DMS153 (cell line): Measurements from ENCODE around the gene ALK.

Source experiments
- DNase-seq: peaks from one replicate; lab custom pipeline; 2025; lab: John Stamatoyannopoulos, UW

Gene ALK

GRCh38 chr2:29610569-29610968 is 310.8 kb downstream of the ALK start:
- DNase-seq, result no peak

GRCh38 chr2:29607038-29607420 is 314.4 kb downstream of the ALK start:
- no peak for DNase-seq

DNA sequence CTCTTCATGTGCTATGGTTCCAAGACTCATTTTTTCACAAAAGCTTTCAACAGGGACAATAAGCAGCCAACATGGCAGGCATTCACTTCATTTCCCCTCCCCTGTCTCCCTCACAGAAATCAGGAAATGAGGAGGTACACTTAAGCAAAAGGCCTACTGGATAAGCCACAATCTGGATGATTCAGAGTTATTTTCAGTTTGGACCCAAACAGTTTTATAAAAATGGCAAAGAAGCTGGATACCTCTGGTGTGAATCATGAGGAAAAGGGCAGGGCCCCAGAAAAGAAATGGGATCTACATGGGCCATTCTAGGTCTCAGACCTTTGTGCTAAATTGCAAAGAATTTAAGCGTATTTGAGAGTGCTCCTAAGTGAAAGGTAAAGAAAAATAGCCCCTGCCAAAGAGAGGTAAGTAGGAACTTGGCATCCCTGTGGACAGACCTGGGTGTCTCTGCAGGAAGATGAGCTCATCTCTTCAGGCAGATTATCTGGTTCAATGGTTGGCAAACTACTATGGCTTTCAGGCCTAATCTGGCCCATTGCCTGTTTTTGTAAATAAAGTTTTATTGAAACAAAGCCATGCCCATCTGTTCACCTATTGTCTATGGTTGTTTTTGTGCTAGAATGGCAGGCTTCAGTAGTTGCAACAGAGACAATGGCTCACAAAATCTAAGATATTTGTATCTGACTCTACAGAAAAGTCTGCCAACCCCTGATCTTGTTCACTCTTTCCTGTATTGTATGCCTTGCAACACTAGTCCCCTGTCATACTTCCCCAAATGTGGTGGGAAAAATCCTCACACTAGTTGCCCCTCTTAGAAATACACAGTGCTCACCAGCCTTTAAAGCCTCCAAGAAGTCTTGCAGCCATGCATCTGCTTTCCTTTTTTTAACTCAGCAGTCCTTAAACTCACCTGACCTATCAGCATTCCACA is 315.0 kb downstream of the ALK start:
- DNase-seq, result no peak

GRCh38 chr2:29603341-29603740 is 318.0 kb downstream of the ALK start:
- DNase-seq, result no peak

DNA sequence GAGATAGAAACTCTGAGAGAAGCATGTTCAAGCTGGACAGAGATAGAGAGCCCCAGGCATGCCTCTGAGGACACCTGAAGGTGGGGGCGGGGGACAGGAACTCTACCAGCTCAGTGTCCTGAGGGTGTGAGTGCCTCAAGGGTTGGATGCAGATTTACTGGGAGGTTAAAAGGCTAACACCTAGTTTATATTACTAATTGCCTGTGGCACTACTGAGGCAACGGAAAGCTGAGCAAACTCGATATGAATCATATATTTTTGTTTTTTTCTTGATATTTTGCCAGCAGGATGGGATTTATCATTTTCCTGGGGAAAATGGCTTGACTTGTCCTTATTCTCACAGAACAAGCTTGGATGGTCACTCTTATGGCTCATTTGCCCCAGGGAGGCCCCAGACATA is 319.5 kb downstream of the ALK start:
- no peak for DNase-seq

DNA sequence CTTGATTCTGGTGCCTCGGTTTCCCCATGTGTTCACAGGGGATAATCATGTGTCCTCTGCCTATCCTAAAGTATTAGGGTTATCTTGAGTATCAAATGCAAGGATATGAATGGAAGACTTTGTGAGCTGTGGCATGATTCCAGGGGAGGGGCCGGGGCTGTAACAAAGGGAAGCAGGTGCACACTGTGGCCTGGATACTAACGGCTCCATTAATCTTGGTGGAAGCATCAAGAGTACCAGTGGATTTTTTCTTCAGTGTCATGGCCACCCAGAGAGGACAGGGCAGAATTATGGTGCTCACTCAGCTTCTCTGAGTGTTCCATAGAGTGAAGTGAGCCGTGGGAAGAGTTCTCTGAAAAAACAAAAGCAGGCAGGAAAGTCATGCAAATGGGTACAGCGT is 320.1 kb downstream of the ALK start:
- DNase-seq, result no peak

GRCh38 chr2:29599946-29600345 is 321.4 kb downstream of the ALK start:
- no peak for DNase-seq

- DNase-seq, result no peak
Measured at GRCh38 chr2:29598978-29599377, 322.4 kb downstream of the ALK start.

DNA sequence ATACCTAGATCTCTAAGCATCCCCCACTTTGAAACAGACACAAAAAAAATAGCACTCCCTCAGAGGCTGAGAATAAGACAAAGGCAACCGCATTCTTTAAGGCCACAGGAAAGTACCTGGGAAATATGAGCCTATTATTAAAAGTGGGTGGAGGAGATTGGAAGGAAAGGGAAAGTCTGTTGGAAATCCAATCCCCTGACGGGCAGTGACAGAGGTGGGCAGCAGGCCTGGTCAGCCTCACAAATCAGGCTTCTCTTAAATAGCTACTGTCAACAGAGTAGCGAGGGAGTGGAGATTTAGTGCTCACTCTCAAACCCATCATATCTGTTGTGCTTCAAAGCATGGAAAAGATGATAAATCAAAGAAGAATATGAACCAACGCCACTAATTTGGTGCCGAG is 324.4 kb downstream of the ALK start:
- DNase-seq, result no peak

DNA sequence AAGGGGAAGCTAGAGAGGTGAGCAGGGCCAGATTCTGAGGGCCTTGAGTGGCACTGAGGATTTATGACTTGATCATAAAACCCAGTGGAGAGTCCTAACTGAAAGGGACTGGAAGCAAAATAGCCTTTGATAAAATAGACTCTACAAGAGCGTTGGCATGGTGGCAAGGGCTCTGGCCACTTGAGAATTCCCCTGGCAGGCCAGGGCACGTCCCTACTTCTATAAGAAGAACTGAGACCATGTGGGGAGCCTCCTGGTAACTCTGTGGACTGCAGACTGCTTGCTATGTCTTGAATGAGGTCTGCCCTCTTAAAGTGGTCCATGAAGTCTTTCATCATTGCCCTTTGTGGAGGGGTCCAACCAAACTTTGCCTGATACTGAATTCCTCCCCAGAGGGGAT is 324.8 kb downstream of the ALK start:
- peak; percentile 59 for DNase-seq

DNA sequence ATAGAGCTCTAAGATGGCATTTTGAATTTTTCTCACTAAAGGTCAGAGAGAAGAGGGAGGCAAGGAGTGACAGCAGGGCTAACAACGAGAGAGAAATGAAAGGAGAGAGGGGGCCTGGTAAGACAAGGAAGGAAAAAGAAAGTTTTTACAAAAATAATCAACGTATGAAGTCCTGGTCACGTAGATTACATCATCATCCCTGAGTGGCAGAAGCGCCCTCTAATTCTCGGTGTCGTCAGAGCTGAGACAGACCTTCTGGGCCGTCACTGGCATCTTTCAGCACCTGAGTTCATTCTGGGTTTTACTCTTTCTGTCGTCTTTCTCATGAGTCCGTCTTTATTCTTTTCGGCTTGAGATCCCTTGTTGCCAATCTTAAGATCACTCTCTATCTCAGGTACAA is 329.8 kb downstream of the ALK start:
- no peak for DNase-seq

GRCh38 chr2:29590211-29590610 is 331.2 kb downstream of the ALK start:
- DNase-seq, result no peak

GRCh38 chr2:29589440-29590103 is 331.8 kb downstream of the ALK start:
- no peak for DNase-seq

DNA sequence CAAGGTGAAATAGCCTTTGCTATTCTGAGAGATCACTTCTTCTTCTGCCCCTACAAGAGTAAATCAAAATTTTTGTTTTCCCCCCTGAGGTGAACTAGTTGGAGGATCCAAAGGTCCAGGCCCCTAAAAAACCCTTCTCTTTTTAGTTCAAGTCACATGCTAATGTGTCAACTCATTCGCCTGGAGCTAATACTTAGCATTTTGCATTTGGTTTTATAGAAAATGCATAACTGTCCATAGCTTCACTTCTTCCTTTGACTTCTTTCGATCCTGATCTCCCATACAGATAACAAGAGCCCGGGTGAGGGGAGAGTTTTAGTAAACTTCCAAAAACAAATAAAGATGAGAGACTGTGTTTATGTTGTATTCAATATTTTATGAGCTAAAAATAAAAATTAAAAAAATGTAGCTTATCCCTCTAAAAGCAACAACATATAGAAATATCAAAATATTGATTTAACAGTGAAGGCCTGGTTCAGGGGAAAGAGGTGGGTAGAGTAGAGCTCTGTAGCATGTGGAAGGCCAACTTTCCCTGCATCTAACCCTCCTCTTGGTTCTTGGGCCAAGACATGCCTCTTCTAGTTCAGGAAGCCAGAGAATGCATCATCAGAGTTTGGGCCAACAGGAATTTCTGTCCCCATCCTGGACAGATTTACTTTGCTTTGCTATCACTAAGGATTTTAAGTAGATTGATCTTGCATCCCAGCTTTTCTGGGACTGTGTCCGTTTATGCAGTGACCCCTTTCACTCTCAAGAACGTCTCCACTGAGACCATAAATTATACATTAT is 333.8 kb downstream of the ALK start:
- no peak for DNase-seq

- DNase-seq, result no peak
Measured at GRCh38 chr2:29586919-29587318, 334.5 kb downstream of the ALK start.

DNA sequence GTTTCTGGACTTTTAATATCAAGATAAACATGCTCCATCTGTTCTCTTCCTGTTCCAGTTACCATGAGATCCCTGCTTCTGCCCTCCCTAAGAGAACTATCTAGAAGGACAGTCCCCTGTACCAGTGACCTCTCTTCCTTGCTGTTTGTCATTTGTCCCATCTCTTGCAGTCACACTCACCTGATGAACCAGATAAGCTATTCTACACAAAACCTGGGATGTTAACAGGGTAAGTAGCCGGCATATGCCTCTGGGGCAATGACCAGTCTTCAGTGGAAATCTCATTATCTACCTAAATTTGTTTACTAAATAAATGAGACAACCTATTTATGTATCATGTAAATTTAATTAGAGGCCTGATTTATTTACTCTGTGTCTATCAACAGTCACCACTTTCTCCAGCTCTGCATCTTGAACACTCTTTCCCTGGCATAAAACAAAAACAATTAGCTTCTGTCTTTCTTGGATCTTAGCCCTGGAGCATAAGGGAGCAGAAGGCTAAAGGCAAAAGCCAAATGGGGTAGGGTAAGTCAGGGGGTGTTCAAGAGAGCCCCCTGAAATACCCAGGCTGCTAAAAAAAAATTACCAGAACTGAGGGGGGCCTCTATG is 337.7 kb downstream of the ALK start:
- no peak for DNase-seq

DNA sequence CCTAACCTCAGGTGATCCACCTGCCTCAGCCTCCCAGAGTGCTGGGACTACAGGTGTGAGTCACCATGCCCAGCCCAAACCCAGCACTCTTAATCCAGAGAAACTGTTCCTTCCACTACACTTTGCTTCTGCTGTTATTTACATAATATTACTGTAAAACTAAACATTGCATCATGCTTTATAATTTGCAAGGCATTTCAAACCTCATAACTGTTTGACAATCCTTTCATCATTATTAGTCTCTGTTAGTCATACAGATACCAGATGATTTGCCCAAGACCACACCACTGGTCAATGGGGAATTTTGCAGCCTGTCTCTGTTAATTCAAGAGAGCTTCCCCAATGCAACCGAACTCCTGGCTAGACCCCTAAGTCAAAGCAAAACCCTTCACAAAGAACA is 338.3 kb downstream of the ALK start:
- DNase-seq, result no peak

- no peak for DNase-seq
Measured at GRCh38 chr2:29582062-29582461, 339.3 kb downstream of the ALK start.

DNA sequence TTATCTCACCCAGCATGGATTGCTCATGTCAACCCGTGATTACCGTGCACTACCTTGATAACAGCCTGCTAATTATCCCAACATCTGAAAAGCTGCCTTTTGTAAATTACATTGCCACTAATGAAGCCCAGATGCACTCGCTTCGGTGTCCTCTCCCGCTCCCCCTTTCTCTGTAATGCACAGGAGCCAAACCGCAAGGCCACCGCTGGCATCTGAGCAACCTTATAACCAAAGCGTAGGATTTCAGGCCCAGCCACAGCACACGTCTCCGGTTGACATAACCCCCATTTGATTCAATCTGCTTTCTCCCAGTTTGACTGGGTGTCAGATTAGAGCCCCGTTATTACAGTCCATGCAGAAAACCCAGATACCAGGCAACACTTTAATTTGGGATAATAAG is 341.2 kb downstream of the ALK start:
- no peak for DNase-seq

DNA sequence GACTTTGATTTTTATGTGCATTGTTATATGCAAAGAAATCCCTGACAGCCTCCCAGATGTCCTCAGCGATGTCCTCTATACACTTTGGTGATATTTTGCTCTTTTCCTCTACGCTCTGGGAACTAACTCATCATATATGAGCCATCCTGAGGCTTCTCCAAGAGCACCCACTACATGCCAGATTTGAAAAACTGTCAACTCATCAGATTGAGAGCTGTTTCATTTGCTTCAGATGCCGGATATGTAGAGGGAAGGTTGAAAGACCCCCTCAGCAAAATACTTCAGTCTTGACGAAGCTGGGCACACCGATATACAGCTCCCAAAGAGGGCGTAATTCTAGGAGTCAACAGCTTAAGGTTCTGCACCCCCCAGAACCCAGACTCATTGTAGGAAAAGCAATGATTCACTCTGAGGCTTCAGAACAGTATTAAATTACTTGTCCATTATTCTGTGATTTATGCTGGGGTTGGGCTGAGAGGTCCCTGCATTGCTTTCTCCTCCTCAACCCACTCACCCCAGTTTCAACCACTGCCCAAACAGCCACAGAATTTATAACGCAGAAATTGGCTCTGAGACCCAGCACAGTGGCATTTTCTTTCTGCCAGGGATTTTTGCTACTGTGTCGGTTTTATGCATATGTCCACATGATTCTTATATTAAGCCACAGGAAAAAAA is 341.8 kb downstream of the ALK start:
- no peak for DNase-seq

DNA sequence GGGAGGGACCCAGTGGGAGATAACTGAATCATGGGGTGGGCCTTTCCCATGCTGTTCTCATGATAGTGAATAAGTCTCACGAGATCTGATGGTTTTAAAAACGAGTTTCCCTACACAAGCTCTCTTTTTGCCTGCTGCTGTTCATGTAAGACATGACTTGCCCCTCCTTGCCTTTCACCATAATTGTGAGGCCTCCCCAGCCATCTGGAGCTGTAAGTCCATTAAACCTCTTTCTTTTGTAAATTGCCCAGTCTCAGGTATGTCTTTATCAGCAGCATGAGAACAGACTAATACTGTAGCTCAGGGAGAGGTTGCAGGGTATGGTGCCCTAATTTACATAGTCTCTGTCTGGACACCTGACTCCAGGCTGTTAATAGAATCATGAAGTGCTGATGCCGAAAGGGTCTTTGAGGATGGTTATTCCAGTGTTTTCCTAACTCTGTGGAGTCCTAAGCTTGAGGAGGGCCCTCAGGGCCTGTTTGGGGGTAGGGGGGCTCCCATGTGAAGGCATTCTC is 343.2 kb downstream of the ALK start:
- DNase-seq, result no peak

DNA sequence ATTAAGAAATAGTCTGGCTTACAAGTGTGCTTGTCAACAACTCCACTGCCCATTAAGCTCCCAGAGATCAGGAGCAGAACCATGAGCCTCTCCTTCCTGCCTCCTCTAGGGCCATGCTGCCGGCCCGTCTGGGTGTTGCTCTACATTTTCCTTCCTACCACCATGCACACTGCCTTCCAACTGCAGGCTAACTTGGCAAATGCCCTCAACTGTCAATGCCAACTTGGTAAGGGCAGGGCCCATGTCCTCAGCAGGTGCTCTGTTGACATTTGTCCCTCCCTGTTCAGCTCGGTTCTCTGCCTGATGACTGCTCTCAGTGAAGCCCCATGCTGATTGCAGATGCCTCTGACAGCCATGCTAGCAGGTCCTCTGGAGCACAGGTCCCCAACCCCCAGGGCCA is 345.2 kb downstream of the ALK start:
- DNase-seq, result no peak
